ENCODE results near the gene KLHDC7B.
"Not testable (repeated sequence)": the region's sequence is repeated elsewhere in the genome, so short reads cannot be mapped to it uniquely, and the experiment has no call there.

Gene KLHDC7B

GRCh38 chr22:50530877-50531545 is 14.7 kb upstream of the KLHDC7B start:
- DNase-seq: peak; percentile 36

GRCh38 chr22:50531546-50531961 is 14.1 kb upstream of the KLHDC7B start:
- no peak for DNase-seq

- DNase-seq: no peak
These were observed 13.6 kb upstream of the KLHDC7B start for GRCh38 chr22:50531962-50532674.

- DNase-seq: no peak
These were observed 12.6 kb upstream of the KLHDC7B start for GRCh38 chr22:50532824-50533796.

- not testable (repeated sequence) for DNase-seq
These were observed 11.6 kb upstream of the KLHDC7B start for GRCh38 chr22:50533856-50534711.

- DNase-seq: no peak
These were observed 10.6 kb upstream of the KLHDC7B start for GRCh38 chr22:50535113-50535512.

- no peak for DNase-seq
These were observed 9.5 kb upstream of the KLHDC7B start for GRCh38 chr22:50536226-50536625.

GRCh38 chr22:50537765-50538164 is 7.9 kb upstream of the KLHDC7B start:
- DNase-seq: no peak

- no peak for DNase-seq
These were observed 5.3 kb upstream of the KLHDC7B start for GRCh38 chr22:50540381-50540780.

GRCh38 chr22:50541667-50542026 is 4.1 kb upstream of the KLHDC7B start:
- not testable (repeated sequence) for DNase-seq

- DNase-seq: no peak
These were observed 3.2 kb upstream of the KLHDC7B start for GRCh38 chr22:50542416-50542927.

- DNase-seq: no peak
These were observed 1.5 kb upstream of the KLHDC7B start for GRCh38 chr22:50544078-50544745.

- DNase-seq: peak; percentile 73
These were observed 899 bp upstream of the KLHDC7B start for GRCh38 chr22:50544746-50545253.

GRCh38 chr22:50546326-50547262 is 895 bp downstream of the KLHDC7B start:
- DNase-seq: no peak

- no peak for DNase-seq
These were observed 1.7 kb downstream of the KLHDC7B start for GRCh38 chr22:50547263-50547985.

GRCh38 chr22:50548040-50548920 is 2.6 kb downstream of the KLHDC7B start:
- no peak for DNase-seq

- no peak for DNase-seq
These were observed 3.5 kb downstream of the KLHDC7B start for GRCh38 chr22:50548921-50549790.
